LHCN-M2 (cell line): ENCODE data around the gene HIPK2. TPM values are rescaled to one million over a fixed set of nuclear protein-coding genes. Genes with fewer than 3 reads are reported as not detected.

Experiments
- DNase-seq: peaks from one replicate; pipeline ENCODE4 v3.0.0-alpha.2; 2012; ENCODE audit warnings: low read depth
- total RNA-seq: library from RNA; depleted of rRNA; stranded (reverse); fragments of >200 nt; gene quantifications from 2 replicates; pipeline ENCODE4 v1.2.3, GENCODE V29; 2014

Gene HIPK2
- total RNA-seq, 1 experiment from 2014 or later = 61.3 TPM

DNA sequence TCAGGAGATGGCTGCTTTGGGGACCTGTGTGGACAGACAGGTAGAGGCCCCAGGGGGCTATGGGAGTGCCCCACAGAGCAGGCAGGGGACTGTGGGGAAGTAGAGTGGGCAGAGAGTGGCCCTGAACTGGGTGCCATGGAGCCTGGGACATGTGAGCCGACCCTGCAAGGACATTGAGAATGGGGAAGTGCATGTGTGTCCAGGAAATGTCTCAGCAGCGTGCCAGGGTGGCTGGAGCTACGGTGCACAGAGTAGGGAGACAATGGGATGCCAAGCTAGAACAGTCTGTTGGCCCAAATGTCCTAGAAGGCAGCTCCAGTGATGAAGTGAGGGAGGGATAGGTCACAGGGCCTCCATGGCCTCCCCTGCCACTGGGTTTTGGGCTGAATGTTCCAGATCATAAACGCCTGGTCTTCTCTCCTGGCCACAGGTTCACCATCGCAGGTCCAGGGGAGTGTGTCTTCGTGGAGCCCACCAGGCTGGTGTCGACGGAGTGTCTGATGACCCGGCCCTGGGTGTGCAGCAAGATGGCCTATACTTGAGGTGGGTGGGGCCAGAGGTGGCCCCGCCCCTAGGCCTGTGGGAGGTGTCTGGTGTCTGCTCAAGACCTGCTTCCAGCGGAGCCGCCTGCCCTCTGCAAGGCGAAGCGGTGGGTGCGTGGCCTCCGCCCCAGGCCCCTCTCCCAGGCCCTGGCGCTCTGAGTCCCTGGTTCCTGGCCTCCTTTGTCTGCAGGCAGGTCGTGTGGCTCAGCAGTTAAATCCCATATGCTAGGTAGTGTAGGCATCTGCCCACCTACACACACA is 233.8 kb downstream of the HIPK2 start:
- no peak for DNase-seq

DNA sequence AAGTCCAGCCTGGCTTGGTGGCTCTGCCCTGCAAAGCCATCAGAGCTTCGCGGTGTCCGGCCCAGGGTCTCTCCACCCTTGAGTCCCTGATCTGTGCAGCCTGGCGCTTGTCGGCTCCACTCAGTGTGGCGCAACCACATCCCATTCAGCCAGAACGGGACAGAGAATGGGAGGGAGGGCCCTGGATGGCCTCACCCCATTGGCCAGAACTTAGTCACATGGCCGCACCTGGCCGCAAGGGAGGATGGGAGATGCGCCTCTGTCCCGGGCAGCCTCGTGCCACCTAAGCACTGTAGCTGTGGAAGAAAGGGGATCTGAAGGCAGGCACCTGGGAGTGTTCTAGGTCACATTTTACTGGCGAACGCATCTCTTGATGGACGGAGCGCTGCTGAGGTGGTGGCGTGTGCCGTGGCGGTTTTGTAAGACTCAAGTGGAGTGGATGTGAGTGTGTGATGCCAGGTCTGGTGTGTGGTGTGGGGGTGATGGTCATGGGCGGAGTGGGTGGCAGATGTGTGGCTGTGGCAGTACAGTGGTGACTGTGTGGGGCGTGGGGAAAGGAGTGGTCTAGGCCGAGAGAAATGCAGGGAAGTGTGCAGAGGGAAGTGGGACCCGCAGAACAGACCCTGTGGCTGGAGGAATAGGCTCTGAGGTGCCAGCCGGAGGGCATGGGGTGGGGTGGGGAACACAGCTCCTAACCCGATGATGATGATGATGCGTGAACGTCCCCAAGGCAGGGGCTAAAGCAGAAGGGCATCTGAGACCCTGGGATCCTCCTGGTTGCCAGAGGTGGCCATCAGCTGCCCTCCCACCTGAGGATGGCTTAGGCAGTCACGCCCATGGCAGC is 235.3 kb downstream of the HIPK2 start:
- DNase-seq = no peak

DNA sequence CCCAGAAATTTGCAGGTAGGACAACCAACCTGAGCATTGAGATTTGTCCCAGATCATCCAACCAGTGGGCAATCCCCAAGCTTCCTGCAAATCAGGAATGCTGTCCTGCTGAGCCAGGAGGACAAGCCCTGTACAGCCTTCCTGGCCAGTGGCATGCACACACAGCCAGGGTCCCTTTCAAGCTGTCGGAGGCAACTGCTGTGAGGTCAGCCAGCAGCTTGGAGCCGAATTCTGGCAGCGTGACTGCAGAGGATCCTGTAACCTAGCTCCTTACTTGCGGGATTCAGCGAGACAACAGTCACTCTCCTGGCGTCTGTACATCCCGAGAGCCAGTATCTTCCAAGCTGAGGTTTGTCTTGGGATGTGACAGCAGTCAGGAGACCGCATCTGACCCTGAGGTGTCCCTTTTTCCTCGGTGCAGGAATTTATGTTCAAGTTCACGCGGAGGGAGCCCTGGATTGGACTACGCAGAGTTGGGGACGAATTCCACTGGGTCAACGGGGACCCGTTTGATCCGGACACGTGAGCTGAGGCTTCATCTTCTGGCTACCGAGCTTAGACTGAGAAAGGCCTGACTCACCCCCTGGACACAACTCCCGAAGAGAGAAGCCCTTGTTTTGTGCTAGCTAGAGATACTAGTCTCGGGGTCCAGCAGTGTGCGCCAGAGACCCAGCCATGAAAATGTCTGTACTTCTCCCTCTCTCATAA is 236.0 kb downstream of the HIPK2 start:
- no peak for DNase-seq

GRCh38 chr7:139540203-139540602 is 237.6 kb downstream of the HIPK2 start:
- DNase-seq = no peak

DNA sequence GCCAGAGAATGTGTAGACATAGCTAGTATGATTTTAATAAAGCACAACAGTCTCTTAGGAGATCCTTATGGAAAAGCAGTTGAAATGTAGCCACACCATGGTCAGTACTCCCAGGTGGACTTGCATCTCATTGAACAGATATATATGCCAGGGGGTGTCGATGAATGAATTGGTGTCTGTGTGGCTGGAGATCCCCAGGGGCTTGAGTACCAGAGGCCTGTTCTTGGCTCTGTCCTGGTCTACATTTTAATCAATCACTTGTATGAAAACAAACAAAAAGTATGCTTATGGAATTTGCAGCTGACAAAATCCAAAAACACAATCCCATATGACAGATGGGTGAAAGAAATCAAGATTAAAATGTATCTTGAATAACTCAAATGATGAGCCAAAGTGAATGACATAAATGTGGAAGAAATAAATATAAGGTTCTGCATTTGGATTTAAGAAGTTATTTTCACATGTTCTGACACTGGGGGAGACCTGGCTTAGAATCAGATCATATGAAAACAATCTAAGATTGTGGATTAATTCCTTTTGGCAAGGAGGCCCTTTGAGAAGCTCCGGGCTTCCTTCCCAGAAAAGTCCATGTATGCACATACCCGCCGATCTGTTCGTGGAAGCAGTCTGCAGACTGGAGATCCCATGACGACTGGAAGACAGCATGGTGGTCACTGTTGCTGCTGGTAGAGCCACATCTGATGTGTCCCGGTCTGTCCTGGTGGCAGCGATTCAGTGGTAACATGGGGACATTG is 238.7 kb downstream of the HIPK2 start:
- DNase-seq = no peak

GRCh38 chr7:139536152-139536551 is 241.6 kb downstream of the HIPK2 start:
- no peak for DNase-seq

GRCh38 chr7:139534966-139535651 is 242.7 kb downstream of the HIPK2 start:
- DNase-seq = no peak

- DNase-seq = no peak
Measured at GRCh38 chr7:139534096-139534495, 243.7 kb downstream of the HIPK2 start.

DNA sequence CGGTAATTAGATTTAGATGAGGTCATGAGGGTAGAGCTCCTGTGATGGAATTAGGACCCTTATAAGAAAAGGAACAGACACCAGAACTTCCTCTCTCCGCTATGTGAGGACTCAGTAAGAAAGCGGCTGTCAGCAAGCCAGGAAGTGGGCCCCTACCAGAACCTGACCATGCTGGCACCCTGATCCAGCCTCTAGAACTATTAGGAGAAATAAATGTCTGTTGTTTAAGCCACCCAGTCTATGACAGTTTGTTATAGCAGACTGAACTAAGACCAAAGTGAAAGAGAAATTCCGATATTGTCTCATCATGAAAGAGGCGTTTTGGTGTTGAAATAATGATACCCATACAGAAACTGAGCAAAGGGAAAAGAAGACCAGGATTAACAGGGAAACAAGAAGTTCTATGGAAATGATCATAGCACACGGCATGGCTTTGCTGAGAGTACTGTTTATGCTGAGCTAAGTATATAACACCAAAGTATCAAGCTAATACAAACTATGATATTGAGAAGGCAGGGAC is 245.1 kb downstream of the HIPK2 start:
- no peak for DNase-seq

GRCh38 chr7:139531094-139531493 is 246.7 kb downstream of the HIPK2 start:
- no peak for DNase-seq

DNA sequence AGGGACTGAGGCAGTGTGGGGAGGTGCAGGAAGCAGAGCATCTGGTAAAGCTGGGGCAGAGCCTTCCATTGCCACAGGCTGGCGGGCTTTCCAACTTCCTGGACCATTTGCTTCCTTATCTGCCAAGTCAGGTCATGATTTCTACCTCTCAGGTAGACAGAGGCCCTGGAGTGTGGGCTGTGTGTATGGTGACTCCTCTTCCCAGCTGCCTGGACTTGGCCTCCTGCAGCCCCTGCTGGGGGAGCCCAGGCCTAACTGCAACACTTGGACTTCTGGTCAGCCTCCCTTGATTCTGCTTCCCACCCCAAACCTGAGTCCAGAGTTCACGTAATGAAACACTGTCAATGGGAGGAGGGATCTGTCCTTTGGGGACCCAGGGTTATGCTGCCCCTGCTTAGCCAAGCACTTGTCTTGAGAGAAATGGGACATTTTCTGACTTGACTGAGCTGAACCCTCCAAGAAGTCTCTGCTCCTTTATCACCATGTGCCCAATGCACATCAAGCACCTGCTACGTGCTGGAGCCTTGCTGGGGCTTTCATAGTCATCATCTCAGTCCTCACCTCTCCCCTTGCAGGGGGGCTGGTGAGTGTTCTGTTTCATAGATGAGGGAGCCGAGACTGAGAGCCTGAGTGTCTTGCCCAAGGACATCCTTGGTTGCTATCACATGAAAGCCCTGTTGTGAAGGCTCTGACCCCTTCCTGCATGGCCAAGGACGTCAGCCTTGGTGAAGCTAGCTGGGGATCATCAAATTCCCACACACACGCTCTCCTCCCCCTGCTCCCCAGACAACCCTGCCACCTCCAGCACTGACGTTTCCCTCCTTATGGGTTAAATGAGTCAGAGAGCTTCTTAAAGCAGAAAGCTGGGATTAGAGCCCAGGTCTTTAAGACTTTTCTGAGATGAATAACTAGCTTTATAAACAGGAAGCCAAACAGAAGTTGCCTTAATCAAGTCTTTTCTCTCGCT is 250.9 kb downstream of the HIPK2 start:
- peak; percentile 27 for DNase-seq

GRCh38 chr7:139525750-139526149 is 252.0 kb downstream of the HIPK2 start:
- DNase-seq = no peak

DNA sequence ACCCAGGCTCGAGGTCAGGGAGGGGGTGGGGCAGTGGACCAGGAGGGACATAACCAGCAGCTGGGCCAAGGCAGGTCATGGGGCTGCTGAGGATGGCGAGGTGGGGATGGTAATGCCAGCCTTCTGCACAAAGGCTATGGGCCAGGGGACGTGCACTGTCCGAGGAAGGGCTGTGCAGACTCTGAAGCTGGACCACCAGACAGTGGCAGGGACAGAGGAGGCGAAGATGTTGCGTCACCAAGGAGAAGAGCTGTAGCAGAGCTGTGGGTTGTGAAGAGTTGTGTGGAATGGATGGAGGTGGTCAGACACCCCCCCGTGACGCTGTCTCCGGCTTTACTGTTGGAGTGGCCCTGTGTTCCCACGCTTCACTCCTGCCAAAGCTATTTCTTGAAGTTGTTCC is 252.6 kb downstream of the HIPK2 start:
- DNase-seq = no peak

- no peak for DNase-seq
Measured at GRCh38 chr7:139523968-139524815, 253.6 kb downstream of the HIPK2 start.

GRCh38 chr7:139523199-139523941 is 254.4 kb downstream of the HIPK2 start, which contains the start of gene CLEC2L:
Gene CLEC2L (plus strand): TSS chr7:139523685. CDS start chr7:139523928, 243 bp downstream.
- no peak for DNase-seq

DNA sequence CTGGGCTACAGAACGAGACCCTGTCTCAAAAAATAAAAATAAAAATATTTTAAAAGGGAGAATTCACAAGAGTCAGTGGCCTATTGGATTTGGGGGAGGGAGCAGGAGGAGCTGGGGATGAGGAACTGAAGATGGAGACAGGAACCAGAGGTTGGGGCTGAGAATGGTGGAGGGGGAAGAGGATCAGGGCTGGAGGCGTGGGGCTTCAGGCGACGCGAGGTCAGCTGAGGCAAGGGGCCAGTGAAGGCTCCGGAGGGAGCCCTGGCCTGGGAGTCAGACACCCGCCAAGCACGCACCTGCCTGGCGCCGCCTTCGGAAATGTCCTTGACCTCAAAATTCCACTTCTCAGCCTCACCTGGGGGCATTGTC is 255.0 kb downstream of the HIPK2 start:
- DNase-seq = no peak

- DNase-seq = no peak
Measured at GRCh38 chr7:139521439-139521838, 256.4 kb downstream of the HIPK2 start.

- DNase-seq = no peak
Measured at GRCh38 chr7:139515266-139515665, 262.5 kb downstream of the HIPK2 start.
